GM23338 (cell line): ENCODE results near the gene ZNF415. TPM values are rescaled to one million over a fixed set of nuclear protein-coding genes. Genes with fewer than 3 reads are reported as not detected.

Experiments used
- ATAC-seq: fragments of 200-7000 bp; cut with Tn5 transposase; 3 replicates; pipeline ENCODE4 v1.9.1; 2020
- DNase-seq: peaks from one replicate; pipeline ENCODE4 v3.0.0-alpha.2; 2015; ENCODE audit warnings: low spot score
- H2AFZ ChIP-seq: fragments of 200-600 bp; sonication (generic); 2 replicates; pipeline ENCODE4 v1.8.0; 2016; ENCODE audit warnings: antibody characterized with exemption, mild to moderate bottlenecking, moderate library complexity
- H3F3A ChIP-seq: fragments of 200-600 bp; sonication (generic); replicated peaks from 2 replicates; pipeline ENCODE4 v1.8.0; 2017; ENCODE audit warnings: antibody characterized with exemption, mixed run types, low read depth
- H3K27ac ChIP-seq: fragments of 200-600 bp; sonication (generic); 2 replicates; pipeline ENCODE4 v1.6.1; 2016; ENCODE audit warnings: low read depth
- H3K27me3 ChIP-seq: fragments of 200-600 bp; sonication (generic); 2 replicates; pipeline ENCODE4 v1.8.0; 2016; ENCODE audit warnings: mild to moderate bottlenecking, mixed run types, moderate library complexity; ENCODE audit not compliant: insufficient read depth
- H3K36me3 ChIP-seq: fragments of 200-600 bp; sonication (generic); 2 replicates; pipeline ENCODE4 v1.8.0; 2016; ENCODE audit warnings: mild to moderate bottlenecking; ENCODE audit not compliant: insufficient read depth
- H3K4me1 ChIP-seq: fragments of 200-600 bp; sonication (generic); 2 replicates; pipeline ENCODE4 v1.8.0; 2016; ENCODE audit warnings: mild to moderate bottlenecking, moderate library complexity; ENCODE audit not compliant: insufficient read depth
- H3K4me2 ChIP-seq: fragments of 200-600 bp; sonication (generic); 2 replicates; pipeline ENCODE4 v1.7.1; 2017; ENCODE audit warnings: mixed run types
- H3K4me3 ChIP-seq: fragments of 200-600 bp; sonication (generic); 2 replicates; pipeline ENCODE4 v1.6.1; 2016; ENCODE audit warnings: mixed run types
- H3K79me2 ChIP-seq: fragments of 200-600 bp; sonication (generic); replicated peaks from 2 replicates; pipeline ENCODE4 v1.8.0; 2017; ENCODE audit warnings: mild to moderate bottlenecking; ENCODE audit not compliant: insufficient read depth
- H3K9me2 ChIP-seq: fragments of 200-600 bp; sonication (generic); 2 replicates; pipeline ENCODE4 v1.8.0; 2017; ENCODE audit not compliant: insufficient read depth
- H4K20me1 ChIP-seq: fragments of 200-600 bp; sonication (generic); replicated peaks from 2 replicates; pipeline ENCODE4 v1.8.0; 2017; ENCODE audit warnings: mild to moderate bottlenecking; ENCODE audit not compliant: insufficient read depth
- H3K27ac Mint-ChIP-seq: 2 replicates; pipeline ENCODE4 v1.8.0; 2020; ENCODE audit warnings: inconsistent platforms, mild to moderate bottlenecking, moderate library complexity, mixed read lengths
- H3K27me3 Mint-ChIP-seq: 3 replicates; pipeline ENCODE4 v1.8.0; 2022; ENCODE audit warnings: low read depth, mild to moderate bottlenecking, moderate library complexity, mixed read lengths, inconsistent platforms; ENCODE audit not compliant: insufficient read depth, poor library complexity
- H3K36me3 Mint-ChIP-seq: 3 replicates; pipeline ENCODE4 v1.8.0; 2021; ENCODE audit warnings: low read depth, mild to moderate bottlenecking, inconsistent platforms, moderate library complexity, mixed read lengths
- H3K4me1 Mint-ChIP-seq: 3 replicates; pipeline ENCODE4 v1.8.0; 2020; ENCODE audit warnings: mild to moderate bottlenecking, inconsistent platforms, mixed read lengths
- H3K4me3 Mint-ChIP-seq: 3 replicates; pipeline ENCODE4 v1.8.0; 2021; ENCODE audit warnings: moderate library complexity, mild to moderate bottlenecking, inconsistent platforms, mixed read lengths
- H3K9me3 Mint-ChIP-seq: 3 replicates; pipeline ENCODE4 v1.8.0; 2020; ENCODE audit warnings: moderate library complexity, mild to moderate bottlenecking, inconsistent platforms, mixed read lengths
- EZH2 ChIP-seq: fragments of 200-600 bp; sonication (generic); IDR thresholded peaks from one replicate; pipeline ENCODE4 v1.8.0; 2017; ENCODE audit warnings: antibody characterized with exemption, mild to moderate bottlenecking, low read depth; ENCODE audit not compliant: unreplicated experiment
- EZH2phosphoT487 ChIP-seq: fragments of 200-600 bp; sonication (generic); IDR thresholded peaks from one replicate; pipeline ENCODE4 v1.8.1; 2018; ENCODE audit warnings: antibody characterized with exemption; ENCODE audit not compliant: unreplicated experiment
- NANOG ChIP-seq: IDR thresholded peaks from 2 replicates; pipeline ENCODE4 v1.6.1; 2016; ENCODE audit warnings: antibody characterized with exemption, borderline replicate concordance
- STAT1 ChIP-seq: IDR thresholded peaks from one replicate; pipeline ENCODE4 v1.6.1; 2016; ENCODE audit warnings: antibody characterized with exemption; ENCODE audit not compliant: unreplicated experiment
- ZNF114 ChIP-seq: fragments of 250-450 bp; sonication (Bioruptor Pico); IDR thresholded peaks from 2 replicates; pipeline ENCODE4 v1.5.0; 2020; ENCODE audit warnings: mild to moderate bottlenecking, moderate library complexity
- ZNF331 ChIP-seq: fragments of 250-450 bp; sonication (Bioruptor Pico); IDR thresholded peaks from 2 replicates; pipeline ENCODE4 v1.5.0; 2020; ENCODE audit warnings: low read depth, mild to moderate bottlenecking, moderate library complexity
- polyA plus RNA-seq: library from polyadenylated mRNA; unstranded; fragments of >200 nt; fragmentation: Nextera tagmentation; extraction: Ambion mirVana; gene quantifications from 2 replicates; pipeline ENCODE4 v1.2.1, GENCODE V29; 2016
- total RNA-seq: library from RNA; depleted of rRNA; stranded (reverse); fragments of >200 nt; shearing (Covaris generic); gene quantifications from 2 replicates; pipeline ENCODE4 v1.2.3, GENCODE V29; 2014
- TF ChIP-seq, protein P1 (sequence below): IDR thresholded peaks from one replicate; pipeline ENCODE4 v1.6.1; 2018; ENCODE audit warnings: antibody characterized with exemption; ENCODE audit not compliant: unreplicated experiment
- TF ChIP-seq, protein P2 (sequence below): IDR thresholded peaks from 2 replicates; pipeline ENCODE4 v1.6.1; 2016; ENCODE audit warnings: antibody characterized with exemption
- TF ChIP-seq, protein P3 (sequence below), 2 experiments: fragments of 200-600 bp in 1 of 2; sonication (generic) in 1 of 2; conservative IDR thresholded peaks; 2 replicates each; pipeline versions ENCODE4 v1.5.1 to v1.6.1; 2016 to 2017; ENCODE audit warnings: antibody characterized with exemption in 2 of 2, low read depth in 2 of 2, mild to moderate bottlenecking in 2 of 2, moderate library complexity in 1 of 2
- TF ChIP-seq, protein P4 (sequence below): fragments of 250-450 bp; sonication (Bioruptor Pico); IDR thresholded peaks from 2 replicates; pipeline ENCODE4 v1.5.0; 2020; ENCODE audit warnings: mild to moderate bottlenecking, moderate library complexity

Gene ZNF415
- total and polyA plus RNA-seq, 2 experiments from 2014 or later, result 9.2 to 9.3 TPM

DNA sequence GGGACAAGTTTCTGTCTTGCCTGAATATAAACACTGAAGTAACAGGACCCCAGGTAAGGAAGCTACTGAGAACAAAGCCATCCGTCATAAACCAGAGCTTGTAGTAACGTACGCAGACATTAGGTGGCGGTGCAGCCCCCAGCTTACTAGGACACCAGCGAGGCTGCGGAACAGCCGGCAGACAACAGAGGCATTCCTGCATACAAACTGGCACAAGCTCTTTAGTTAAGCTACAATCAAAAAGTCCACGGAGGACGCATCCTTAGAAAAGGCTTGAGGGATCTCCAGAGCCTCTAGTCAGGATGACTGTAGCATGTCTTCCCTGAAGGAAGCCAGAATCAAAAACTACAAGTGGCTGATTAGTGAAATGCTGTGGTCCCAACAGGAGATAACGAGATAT is 55.7 kb downstream of the ZNF415 start (continued):
- TF ChIP-seq, protein P1, sequence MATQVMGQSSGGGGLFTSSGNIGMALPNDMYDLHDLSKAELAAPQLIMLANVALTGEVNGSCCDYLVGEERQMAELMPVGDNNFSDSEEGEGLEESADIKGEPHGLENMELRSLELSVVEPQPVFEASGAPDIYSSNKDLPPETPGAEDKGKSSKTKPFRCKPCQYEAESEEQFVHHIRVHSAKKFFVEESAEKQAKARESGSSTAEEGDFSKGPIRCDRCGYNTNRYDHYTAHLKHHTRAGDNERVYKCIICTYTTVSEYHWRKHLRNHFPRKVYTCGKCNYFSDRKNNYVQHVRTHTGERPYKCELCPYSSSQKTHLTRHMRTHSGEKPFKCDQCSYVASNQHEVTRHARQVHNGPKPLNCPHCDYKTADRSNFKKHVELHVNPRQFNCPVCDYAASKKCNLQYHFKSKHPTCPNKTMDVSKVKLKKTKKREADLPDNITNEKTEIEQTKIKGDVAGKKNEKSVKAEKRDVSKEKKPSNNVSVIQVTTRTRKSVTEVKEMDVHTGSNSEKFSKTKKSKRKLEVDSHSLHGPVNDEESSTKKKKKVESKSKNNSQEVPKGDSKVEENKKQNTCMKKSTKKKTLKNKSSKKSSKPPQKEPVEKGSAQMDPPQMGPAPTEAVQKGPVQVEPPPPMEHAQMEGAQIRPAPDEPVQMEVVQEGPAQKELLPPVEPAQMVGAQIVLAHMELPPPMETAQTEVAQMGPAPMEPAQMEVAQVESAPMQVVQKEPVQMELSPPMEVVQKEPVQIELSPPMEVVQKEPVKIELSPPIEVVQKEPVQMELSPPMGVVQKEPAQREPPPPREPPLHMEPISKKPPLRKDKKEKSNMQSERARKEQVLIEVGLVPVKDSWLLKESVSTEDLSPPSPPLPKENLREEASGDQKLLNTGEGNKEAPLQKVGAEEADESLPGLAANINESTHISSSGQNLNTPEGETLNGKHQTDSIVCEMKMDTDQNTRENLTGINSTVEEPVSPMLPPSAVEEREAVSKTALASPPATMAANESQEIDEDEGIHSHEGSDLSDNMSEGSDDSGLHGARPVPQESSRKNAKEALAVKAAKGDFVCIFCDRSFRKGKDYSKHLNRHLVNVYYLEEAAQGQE, result no peak
- TF ChIP-seq EZH2phosphoT487 (no peak), ZNF331 (CRISPR knock-in tag) (no peak), EZH2 (no peak), NANOG (0 out of 2 replicates have a peak, but pooled peaks have one; percentile 3), STAT1 (no peak), ZNF114 (no peak)
- TF ChIP-seq, protein P2, sequence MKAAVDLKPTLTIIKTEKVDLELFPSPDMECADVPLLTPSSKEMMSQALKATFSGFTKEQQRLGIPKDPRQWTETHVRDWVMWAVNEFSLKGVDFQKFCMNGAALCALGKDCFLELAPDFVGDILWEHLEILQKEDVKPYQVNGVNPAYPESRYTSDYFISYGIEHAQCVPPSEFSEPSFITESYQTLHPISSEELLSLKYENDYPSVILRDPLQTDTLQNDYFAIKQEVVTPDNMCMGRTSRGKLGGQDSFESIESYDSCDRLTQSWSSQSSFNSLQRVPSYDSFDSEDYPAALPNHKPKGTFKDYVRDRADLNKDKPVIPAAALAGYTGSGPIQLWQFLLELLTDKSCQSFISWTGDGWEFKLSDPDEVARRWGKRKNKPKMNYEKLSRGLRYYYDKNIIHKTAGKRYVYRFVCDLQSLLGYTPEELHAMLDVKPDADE, result no peak
- TF ChIP-seq, protein P3, sequence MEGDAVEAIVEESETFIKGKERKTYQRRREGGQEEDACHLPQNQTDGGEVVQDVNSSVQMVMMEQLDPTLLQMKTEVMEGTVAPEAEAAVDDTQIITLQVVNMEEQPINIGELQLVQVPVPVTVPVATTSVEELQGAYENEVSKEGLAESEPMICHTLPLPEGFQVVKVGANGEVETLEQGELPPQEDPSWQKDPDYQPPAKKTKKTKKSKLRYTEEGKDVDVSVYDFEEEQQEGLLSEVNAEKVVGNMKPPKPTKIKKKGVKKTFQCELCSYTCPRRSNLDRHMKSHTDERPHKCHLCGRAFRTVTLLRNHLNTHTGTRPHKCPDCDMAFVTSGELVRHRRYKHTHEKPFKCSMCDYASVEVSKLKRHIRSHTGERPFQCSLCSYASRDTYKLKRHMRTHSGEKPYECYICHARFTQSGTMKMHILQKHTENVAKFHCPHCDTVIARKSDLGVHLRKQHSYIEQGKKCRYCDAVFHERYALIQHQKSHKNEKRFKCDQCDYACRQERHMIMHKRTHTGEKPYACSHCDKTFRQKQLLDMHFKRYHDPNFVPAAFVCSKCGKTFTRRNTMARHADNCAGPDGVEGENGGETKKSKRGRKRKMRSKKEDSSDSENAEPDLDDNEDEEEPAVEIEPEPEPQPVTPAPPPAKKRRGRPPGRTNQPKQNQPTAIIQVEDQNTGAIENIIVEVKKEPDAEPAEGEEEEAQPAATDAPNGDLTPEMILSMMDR (conservative IDR thresholded peaks at IDR 0.05; ENCODE audit: low read depth in 2 of 2), result peak; percentile 88 to 94

- Histone ChIP-seq H3F3A (no peaks in the 10 kb centered on the region), H3K4me2 (no peak overlapping the region), H3K9me2 (0 out of 2 replicates have a peak, but pooled peaks cover 8% of the 10 kb centered on the region), H2AFZ (no peak overlapping the region), H3K27me3 (no peaks in the 10 kb centered on the region), H3K4me1 (no peaks in the 10 kb centered on the region), H4K20me1 (no peaks in the 10 kb centered on the region; the same call in 1 of the 2 replicates), H3K79me2 (no peaks in the 10 kb centered on the region), H3K36me3 (peaks cover 43% of the 10 kb centered on the region), H3K4me3 (no peak overlapping the region), H3K27ac (no peak overlapping the region)
- Mint-ChIP-seq H3K4me3 (no peak overlapping the region), H3K27ac (no peak overlapping the region), H3K9me3 (peaks cover 59% of the 10 kb centered on the region), H3K27me3 (peaks cover 4% of the 10 kb centered on the region), H3K36me3 (peaks cover 88% of the 10 kb centered on the region), H3K4me1 (no peaks in the 10 kb centered on the region)
- no peak for ATAC-seq
- DNase-seq, result no peak
- TF ChIP-seq ZNF114, result no peak
- TF ChIP-seq, protein P4, sequence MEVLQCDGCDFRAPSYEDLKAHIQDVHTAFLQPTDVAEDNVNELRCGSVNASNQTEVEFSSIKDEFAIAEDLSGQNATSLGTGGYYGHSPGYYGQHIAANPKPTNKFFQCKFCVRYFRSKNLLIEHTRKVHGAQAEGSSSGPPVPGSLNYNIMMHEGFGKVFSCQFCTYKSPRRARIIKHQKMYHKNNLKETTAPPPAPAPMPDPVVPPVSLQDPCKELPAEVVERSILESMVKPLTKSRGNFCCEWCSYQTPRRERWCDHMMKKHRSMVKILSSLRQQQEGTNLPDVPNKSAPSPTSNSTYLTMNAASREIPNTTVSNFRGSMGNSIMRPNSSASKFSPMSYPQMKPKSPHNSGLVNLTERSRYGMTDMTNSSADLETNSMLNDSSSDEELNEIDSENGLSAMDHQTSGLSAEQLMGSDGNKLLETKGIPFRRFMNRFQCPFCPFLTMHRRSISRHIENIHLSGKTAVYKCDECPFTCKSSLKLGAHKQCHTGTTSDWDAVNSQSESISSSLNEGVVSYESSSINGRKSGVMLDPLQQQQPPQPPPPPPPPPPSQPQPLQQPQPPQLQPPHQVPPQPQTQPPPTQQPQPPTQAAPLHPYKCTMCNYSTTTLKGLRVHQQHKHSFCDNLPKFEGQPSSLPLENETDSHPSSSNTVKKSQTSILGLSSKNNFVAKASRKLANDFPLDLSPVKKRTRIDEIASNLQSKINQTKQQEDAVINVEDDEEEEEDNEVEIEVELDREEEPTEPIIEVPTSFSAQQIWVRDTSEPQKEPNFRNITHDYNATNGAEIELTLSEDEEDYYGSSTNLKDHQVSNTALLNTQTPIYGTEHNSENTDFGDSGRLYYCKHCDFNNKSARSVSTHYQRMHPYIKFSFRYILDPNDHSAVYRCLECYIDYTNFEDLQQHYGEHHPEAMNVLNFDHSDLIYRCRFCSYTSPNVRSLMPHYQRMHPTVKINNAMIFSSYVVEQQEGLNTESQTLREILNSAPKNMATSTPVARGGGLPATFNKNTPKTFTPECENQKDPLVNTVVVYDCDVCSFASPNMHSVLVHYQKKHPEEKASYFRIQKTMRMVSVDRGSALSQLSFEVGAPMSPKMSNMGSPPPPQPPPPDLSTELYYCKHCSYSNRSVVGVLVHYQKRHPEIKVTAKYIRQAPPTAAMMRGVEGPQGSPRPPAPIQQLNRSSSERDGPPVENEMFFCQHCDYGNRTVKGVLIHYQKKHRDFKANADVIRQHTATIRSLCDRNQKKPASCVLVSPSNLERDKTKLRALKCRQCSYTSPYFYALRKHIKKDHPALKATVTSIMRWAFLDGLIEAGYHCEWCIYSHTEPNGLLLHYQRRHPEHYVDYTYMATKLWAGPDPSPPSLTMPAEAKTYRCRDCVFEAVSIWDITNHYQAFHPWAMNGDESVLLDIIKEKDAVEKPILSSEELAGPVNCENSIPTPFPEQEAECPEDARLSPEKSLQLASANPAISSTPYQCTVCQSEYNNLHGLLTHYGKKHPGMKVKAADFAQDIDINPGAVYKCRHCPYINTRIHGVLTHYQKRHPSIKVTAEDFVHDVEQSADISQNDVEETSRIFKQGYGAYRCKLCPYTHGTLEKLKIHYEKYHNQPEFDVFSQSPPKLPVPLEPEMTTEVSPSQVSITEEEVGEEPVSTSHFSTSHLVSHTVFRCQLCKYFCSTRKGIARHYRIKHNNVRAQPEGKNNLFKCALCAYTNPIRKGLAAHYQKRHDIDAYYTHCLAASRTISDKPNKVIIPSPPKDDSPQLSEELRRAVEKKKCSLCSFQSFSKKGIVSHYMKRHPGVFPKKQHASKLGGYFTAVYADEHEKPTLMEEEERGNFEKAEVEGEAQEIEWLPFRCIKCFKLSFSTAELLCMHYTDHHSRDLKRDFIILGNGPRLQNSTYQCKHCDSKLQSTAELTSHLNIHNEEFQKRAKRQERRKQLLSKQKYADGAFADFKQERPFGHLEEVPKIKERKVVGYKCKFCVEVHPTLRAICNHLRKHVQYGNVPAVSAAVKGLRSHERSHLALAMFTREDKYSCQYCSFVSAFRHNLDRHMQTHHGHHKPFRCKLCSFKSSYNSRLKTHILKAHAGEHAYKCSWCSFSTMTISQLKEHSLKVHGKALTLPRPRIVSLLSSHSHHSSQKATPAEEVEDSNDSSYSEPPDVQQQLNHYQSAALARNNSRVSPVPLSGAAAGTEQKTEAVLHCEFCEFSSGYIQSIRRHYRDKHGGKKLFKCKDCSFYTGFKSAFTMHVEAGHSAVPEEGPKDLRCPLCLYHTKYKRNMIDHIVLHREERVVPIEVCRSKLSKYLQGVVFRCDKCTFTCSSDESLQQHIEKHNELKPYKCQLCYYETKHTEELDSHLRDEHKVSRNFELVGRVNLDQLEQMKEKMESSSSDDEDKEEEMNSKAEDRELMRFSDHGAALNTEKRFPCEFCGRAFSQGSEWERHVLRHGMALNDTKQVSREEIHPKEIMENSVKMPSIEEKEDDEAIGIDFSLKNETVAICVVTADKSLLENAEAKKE, result no peak
- TF ChIP-seq, protein P2, result no peak
These were observed 63.9 kb downstream of the ZNF415 start for GRCh38 chr19:53068834-53069233.
